HepG2 (cell line): Measurements from ENCODE around the gene TNP2. TPM values are rescaled to one million over a fixed set of nuclear protein-coding genes. Genes with fewer than 3 reads are reported as not detected.

Experiments
- BATF2 ChIP-seq: sonication (generic); formaldehyde crosslinking; IDR thresholded peaks from 2 replicates; pipeline ENCODE4 v1.8.0; 2022; ENCODE audit warnings: mild to moderate bottlenecking, missing genetic modification reagents, moderate library complexity
- BCL6 ChIP-seq: IDR thresholded peaks from 2 replicates; pipeline ENCODE4 v1.6.1; 2016; ENCODE audit warnings: missing genetic modification reagents, missing compliant biosample characterization
- BORCS8-MEF2B ChIP-seq: sonication (generic); formaldehyde crosslinking; IDR thresholded peaks from 2 replicates; pipeline ENCODE4 v1.8.0; 2022; ENCODE audit warnings: mild to moderate bottlenecking, missing genetic modification reagents
- CENPBD1 ChIP-seq: sonication (generic); formaldehyde crosslinking; IDR thresholded peaks from 2 replicates; pipeline ENCODE4 v1.8.0; 2022; ENCODE audit warnings: missing genetic modification reagents, low read depth, mild to moderate bottlenecking, borderline replicate concordance
- HDAC1 ChIP-seq: sonication (generic); formaldehyde crosslinking; IDR thresholded peaks from 2 replicates; pipeline ENCODE4 v1.5.1; 2020; ENCODE audit warnings: mild to moderate bottlenecking, missing genetic modification reagents
- MBNL3 ChIP-seq: fragments of 250-450 bp; sonication (Bioruptor Pico); conservative IDR thresholded peaks from 2 replicates; pipeline ENCODE4 v1.8.0; 2022; ENCODE audit warnings: mild to moderate bottlenecking, inconsistent platforms
- POGK ChIP-seq: sonication (generic); formaldehyde crosslinking; conservative IDR thresholded peaks from 2 replicates; pipeline ENCODE4 v1.8.0; 2022; ENCODE audit warnings: mild to moderate bottlenecking, moderate library complexity, missing genetic modification reagents
- SMAD1 ChIP-seq: sonication (generic); formaldehyde crosslinking; IDR thresholded peaks from 2 replicates; pipeline ENCODE4 v1.4.0; 2020; ENCODE audit warnings: missing genetic modification reagents, low read depth, mild to moderate bottlenecking, borderline replicate concordance
- THRA ChIP-seq: sonication (generic); formaldehyde crosslinking; IDR thresholded peaks from 2 replicates; pipeline ENCODE4 v1.4.0; 2020; ENCODE audit warnings: missing genetic modification reagents, borderline replicate concordance
- XBP1 ChIP-seq: sonication (generic); formaldehyde crosslinking; IDR thresholded peaks from 2 replicates; pipeline ENCODE4 v1.5.0; 2020; ENCODE audit warnings: missing genetic modification reagents
- YEATS4 ChIP-seq: sonication (generic); formaldehyde crosslinking; IDR thresholded peaks from 2 replicates; pipeline ENCODE4 v1.4.0; 2020; ENCODE audit warnings: missing genetic modification reagents, borderline replicate concordance
- ZBTB33 ChIP-seq: sonication (generic); formaldehyde crosslinking; IDR thresholded peaks from 2 replicates; pipeline ENCODE4 v1.4.0; 2020; ENCODE audit warnings: missing genetic modification reagents
- ZBTB7A ChIP-seq: sonication (generic); formaldehyde crosslinking; IDR thresholded peaks from 2 replicates; pipeline ENCODE4 v1.8.0; 2022; ENCODE audit warnings: mild to moderate bottlenecking, missing genetic modification reagents
- ZBTB7B ChIP-seq: sonication (generic); formaldehyde crosslinking; IDR thresholded peaks from 2 replicates; pipeline ENCODE4 v1.4.0; 2020; ENCODE audit warnings: missing genetic modification reagents
- ZNF234 ChIP-seq: sonication (generic); formaldehyde crosslinking; conservative IDR thresholded peaks from 2 replicates; pipeline ENCODE4 v1.5.1; 2020; ENCODE audit warnings: mild to moderate bottlenecking, missing genetic modification reagents
- ZNF251 ChIP-seq: sonication (generic); formaldehyde crosslinking; IDR thresholded peaks from 2 replicates; pipeline ENCODE4 v1.9.0; 2021; ENCODE audit warnings: mild to moderate bottlenecking, missing genetic modification reagents
- ZNF33A ChIP-seq: sonication (generic); formaldehyde crosslinking; IDR thresholded peaks from 2 replicates; pipeline ENCODE4 v1.5.1; 2020; ENCODE audit warnings: missing genetic modification reagents, mild to moderate bottlenecking, moderate library complexity, borderline replicate concordance
- ZNF367 ChIP-seq: sonication (generic); formaldehyde crosslinking; IDR thresholded peaks from 2 replicates; pipeline ENCODE4 v1.4.0; 2020; ENCODE audit warnings: missing genetic modification reagents, borderline replicate concordance
- ZNF431 ChIP-seq: sonication (generic); formaldehyde crosslinking; IDR thresholded peaks from 2 replicates; pipeline ENCODE4 v1.9.0; 2022; ENCODE audit warnings: missing genetic modification reagents, low read depth, mild to moderate bottlenecking, borderline replicate concordance
- ZNF512 ChIP-seq: sonication (generic); formaldehyde crosslinking; IDR thresholded peaks from 2 replicates; pipeline ENCODE4 v1.4.0; 2020; ENCODE audit warnings: mild to moderate bottlenecking, missing genetic modification reagents
- ZNF563 ChIP-seq: sonication (generic); formaldehyde crosslinking; IDR thresholded peaks from 2 replicates; pipeline ENCODE4 v1.8.0; 2022; ENCODE audit warnings: mild to moderate bottlenecking, moderate library complexity, missing genetic modification reagents
- polyA plus RNA-seq, 8 experiments: library from polyadenylated mRNA; depleted of rRNA in 3 of 8; stranded (reverse) in 7 of 8; unstranded in 1 of 8; fragments of >200 nt; fragmentation: Illumina TruSeq in 4 of 8; extraction: Trizol in 4 of 8; gene quantifications; 2 replicates each; pipeline versions ENCODE4 v1.2.1 to v1.2.3, GENCODE V29; 2011 to 2016; ENCODE audit warnings: low read depth in 4 of 8, missing spikeins in 1 of 8, mixed read lengths in 1 of 8; ENCODE audit not compliant: insufficient read depth in 1 of 8
- total RNA-seq, 5 experiments: library from RNA; depleted of rRNA; stranded (reverse); fragments of >200 nt; fragmentation: Illumina TruSeq; extraction: Trizol; gene quantifications; 2 replicates each; pipeline ENCODE4 v1.2.3, GENCODE V29; 2016; ENCODE audit warnings: low read depth in 1 of 5

The TNP2 gene
- total and polyA plus RNA-seq, 2 of the 13 experiments (the other 11 are each of a cell fraction or from before 2014, with no cell fraction given): not detected

- no peak for TF ChIP-seq CENPBD1 (CRISPR knock-in tag)
- peak; percentile 82; the same call in 1 of the 2 replicates for TF ChIP-seq ZNF563 (CRISPR knock-in tag)
- peak; percentile 48 for TF ChIP-seq SMAD1 (CRISPR knock-in tag)
- no peak; the same call in 1 of the 2 replicates for TF ChIP-seq POGK (CRISPR knock-in tag)
- TF ChIP-seq ZBTB7A (CRISPR knock-in tag): peak; percentile 83
- peak; percentile 71; the same call in 1 of the 2 replicates for TF ChIP-seq YEATS4
- TF ChIP-seq BATF2: 0 out of 2 replicates have a peak, but pooled peaks have one; percentile 77
- no peak for TF ChIP-seq ZNF431
- TF ChIP-seq ZBTB33 (CRISPR knock-in tag): peak; percentile 63; the same call in 1 of the 2 replicates
- peak; percentile 89 for TF ChIP-seq BORCS8-MEF2B (CRISPR knock-in tag)
- TF ChIP-seq THRA: no peak
- TF ChIP-seq ZNF512: peak; percentile 90
- no peak; the same call in none of the 2 replicates for TF ChIP-seq ZNF33A (CRISPR knock-in tag)
- TF ChIP-seq ZNF234: no peak
- TF ChIP-seq BCL6 (CRISPR knock-in tag): no peak
- no peak for TF ChIP-seq ZBTB7B (CRISPR knock-in tag)
- TF ChIP-seq HDAC1 (CRISPR knock-in tag): peak; percentile 22
- TF ChIP-seq ZNF251: peak; percentile 95
- TF ChIP-seq ZNF367 (CRISPR knock-in tag): 0 out of 2 replicates have a peak, but pooled peaks have one; percentile 21
- TF ChIP-seq XBP1 (CRISPR knock-in tag): no peak
- TF ChIP-seq MBNL3: no peak
Measured at GRCh38 chr16:11257131-11257938, 11.8 kb downstream of the TNP2 start (continued).
